Heart right ventricle (tissue), 16 donors: Measurements from ENCODE around the gene UNCX. TPM values are rescaled to one million over a fixed set of nuclear protein-coding genes. Genes with fewer than 3 reads are reported as not detected.

Experiments
- ATAC-seq, 8 donors: fragments of 200-7000 bp; cut with Tn5 transposase; one replicate each; pipeline ENCODE4 v1.9.1; 2020; ENCODE audit warnings: mild to moderate bottlenecking in 8 of 8, moderate library complexity in 8 of 8, moderate number of reproducible peaks in 1 of 8
- DNase-seq, 2 donors: peaks; one replicate each; pipeline ENCODE4 v3.0.0-alpha.2; 2020
- H3K27ac ChIP-seq, 10 donors: fragments of 200-600 bp; sonication (generic) in 2 of 10; one replicate each; pipeline versions ENCODE4 v1.5.0 to v1.8.0; 2020 to 2022; ENCODE audit warnings: mild to moderate bottlenecking in 3 of 10
- H3K27me3 ChIP-seq, 7 donors: fragments of 200-600 bp; one replicate each; pipeline ENCODE4 v1.8.0; 2021 to 2022; ENCODE audit warnings: mild to moderate bottlenecking in 2 of 7
- H3K36me3 ChIP-seq, 9 donors: fragments of 200-600 bp; sonication (generic) in 1 of 9; one replicate each; pipeline versions ENCODE4 v1.5.0 to v1.8.0; 2020 to 2022; ENCODE audit warnings: mild to moderate bottlenecking in 2 of 9
- H3K4me1 ChIP-seq, 9 donors: fragments of 200-600 bp; sonication (generic) in 1 of 9; one replicate each; pipeline versions ENCODE4 v1.5.0 to v1.8.0; 2020 to 2022; ENCODE audit warnings: mild to moderate bottlenecking in 4 of 9
- H3K4me3 ChIP-seq, 10 donors: fragments of 200-600 bp; sonication (generic) in 2 of 10; one replicate each; pipeline versions ENCODE4 v1.5.0 to v1.8.0; 2020 to 2022; ENCODE audit warnings: mild to moderate bottlenecking in 7 of 10, moderate library complexity in 2 of 10
- H3K9me3 ChIP-seq, 11 donors: fragments of 200-600 bp in 10 of 11; sonication (generic) in 2 of 11; one replicate each; pipeline versions ENCODE4 v1.5.0 to v1.8.0; 2013 to 2022; ENCODE audit warnings: mild to moderate bottlenecking in 2 of 11, control low read depth in 1 of 11, moderate library complexity in 1 of 11
- CTCF ChIP-seq, 9 donors: fragments of 200-600 bp; sonication (generic) in 2 of 9; IDR thresholded peaks; one replicate each; pipeline versions ENCODE4 v1.5.0 to v1.8.0; 2021 to 2022; ENCODE audit warnings: antibody characterized with exemption in 9 of 9, mild to moderate bottlenecking in 5 of 9, moderate library complexity in 1 of 9
- WGBS, 2 donors: extraction: QIAGEN DNeasy Blood & Tissue Kit; methylation state at CpG; one replicate each; pipeline ENCODE4 v1.1.7; 2013; ENCODE audit warnings: inconsistent platforms in 1 of 2; 5-methylcytosine and 5-hydroxymethylcytosine counted together
- intact Hi-C, 10 donors: fragments of 100-400 bp; cut with DNase I; formaldehyde crosslinking; loops; one replicate each; pipeline versions ENCODE4 v1.11.1 to v1.14.2; 2022
- polyA plus RNA-seq, 2 donors: library from polyadenylated mRNA; stranded (reverse); fragments of 200-250 nt; gene quantifications; one replicate each; pipeline ENCODE4 v1.2.3, GENCODE V29; 2013
- total RNA-seq, 10 donors: library from RNA; stranded (reverse); fragmentation: NEBNext Ultra II Directional in 3 of 10; extraction: Animal tissue kit (Norgen Biotek cat#: 25700) in 3 of 10; gene quantifications; one replicate each; pipeline versions ENCODE4 v1.2.1 to v1.2.4, GENCODE V29; 2021 to 2023
- donor health status: Arrhythmogenic right ventricular cardiomyopathy.
- donor health status: ischemic (EF 13 %, LVEDD 7.1; RV severe dilation, severe dysfunction).
- donor health status: healthy with polysubstance abuse.
- donor health status: DM: no; HTN: yes; CAD: no.
- donor health status: DM: no; HTN: no; CAD: no.
- donor health status: ischemic (EF 25% LVEDD 6.9; RV normal size, moderate dysfunction).
- donor health status: ischemic (EF 25% LVEDD 5.7; RV mildly dilated, moderate dysfunction).
- donor health status: healthy.
- donor health status: DM: yes; HTN: yes; CAD: no.
- donor health status: Ischemic cardiomyopathy.
- donor health status: ischemic (EF 35%, LVEDD 5.7; RV mildly dilated, moderate dysfunction).
- donor health status: nonischemic (EF 11% LVEDD 7.7; RV severe dilation, severe dysfunction).
- donor health status: DM: yes; HTN: yes; CAD: no.
- donor health status: PGD.
- donor health status: ischemic (EF 29% LVEDD 5.4; RV normal size, mild dysfunction).
- donor health status: nonischemic (EF 23%, LVEDD 6.1; RV moderate dilation, normal function).

The UNCX gene
- total and polyA plus RNA-seq, 12 donors, result not detected

GRCh38 chr7:1242256-1242605 is 9.6 kb downstream of the UNCX start:
- no peak for ATAC-seq
- Histone ChIP-seq H3K27me3 (peaks cover 61 to 100% (median 100%) of the 10 kb centered on the region in 7 donors), H3K27ac (no peak overlapping the region), H3K4me3 (no peak overlapping the region), H3K4me1 (peaks cover under 1 to 25% (median 16%) of the 10 kb centered on the region in 9 donors), H3K9me3 (no peaks in the 10 kb centered on the region), H3K36me3 (no peaks in the 10 kb centered on the region)
- no peak for DNase-seq
- no peak for TF ChIP-seq CTCF (IDR thresholded peaks at IDR 0.05)
- intact Hi-C loops, result no loop called here
- 4 to 5% methylated on average over 33 of the region's 33 CpGs for WGBS, 2 donors

- H3K9me3 ChIP-seq, result no peaks in the 10 kb centered on the region
- DNase-seq (no peak), ATAC-seq (no peak)
- no peak overlapping the region for H3K27ac ChIP-seq
- H3K4me1 ChIP-seq, result peaks cover 5 to 30% (median 21%) of the 10 kb centered on the region in 9 donors
- no peak for TF ChIP-seq CTCF (IDR thresholded peaks at IDR 0.05)
- peaks cover 66 to 100% (median 100%) of the 10 kb centered on the region in 7 donors for H3K27me3 ChIP-seq
- 3 to 5% methylated on average over 52 to 53 of the region's 53 CpGs for WGBS, 2 donors
- H3K4me3 ChIP-seq, result no peak overlapping the region
- intact Hi-C loops, result no loop called here
- no peaks in the 10 kb centered on the region for H3K36me3 ChIP-seq
These were observed 10.1 kb downstream of the UNCX start for GRCh38 chr7:1242606-1243289.

GRCh38 chr7:1243290-1243963 is 10.8 kb downstream of the UNCX start:
- Histone ChIP-seq H3K9me3 (no peaks in the 10 kb centered on the region), H3K4me1 (peaks cover 8 to 35% (median 26%) of the 10 kb centered on the region in 9 donors), H3K27me3 (peaks cover 73 to 100% (median 100%) of the 10 kb centered on the region in 7 donors), H3K27ac (no peak overlapping the region), H3K36me3 (no peaks in the 10 kb centered on the region), H3K4me3 (no peak overlapping the region)
- TF ChIP-seq CTCF (IDR thresholded peaks at IDR 0.05), result no peak
- intact Hi-C loops, result no loop called here
- no peak for ATAC-seq
- WGBS, 2 donors, result 7 to 9% methylated on average over 17 of the region's 17 CpGs
- no peak for DNase-seq

- DNase-seq, result no peak
- intact Hi-C loops, result no loop called here
- TF ChIP-seq CTCF (IDR thresholded peaks at IDR 0.05), result no peak
- H3K27me3 ChIP-seq, result peaks cover 79 to 100% (median 100%) of the 10 kb centered on the region in 7 donors
- H3K36me3 ChIP-seq, result no peaks in the 10 kb centered on the region
- H3K9me3 ChIP-seq, result no peaks in the 10 kb centered on the region
- H3K4me1 ChIP-seq, result peaks cover 8 to 35% (median 26%) of the 10 kb centered on the region in 9 donors
- ATAC-seq, result no peak
- no peak overlapping the region for H3K4me3 ChIP-seq
- H3K27ac ChIP-seq, result no peak overlapping the region
- WGBS, 2 donors, result 4 to 6% methylated on average over 24 of the region's 24 CpGs
These were observed 11.3 kb downstream of the UNCX start for GRCh38 chr7:1243964-1244416.
